Stimulated activated CD8-positive, alpha-beta memory T cell treated with anti-CD3 and anti-CD28 coated beads, Interleukin-7, amount 100 ng/mL, for 48 hours (primary cell): ENCODE results near the gene TACO1.

ENCODE experiments used
- DNase-seq, 2 donors: peaks; one replicate each; pipeline ENCODE4 v3.0.0-alpha.2; 2020; ENCODE audit warnings: low read depth in 1 of 2; ENCODE audit errors: extremely low read depth in 1 of 2

The TACO1 gene

GRCh38 chr17:63634816-63635215 lies 34.1 kb downstream of the TACO1 start:
- no peak for DNase-seq

GRCh38 chr17:63635290-63635689 lies 34.6 kb downstream of the TACO1 start:
- no peak for DNase-seq

- DNase-seq, result no peak
Measured at GRCh38 chr17:63635787-63636186, 35.1 kb downstream of the TACO1 start.

GRCh38 chr17:63639125-63639524 lies 38.4 kb downstream of the TACO1 start:
- DNase-seq, result no peak

- DNase-seq, result no peak
Measured at GRCh38 chr17:63640038-63640437, 39.3 kb downstream of the TACO1 start.

- DNase-seq, result no peak
Measured at GRCh38 chr17:63641692-63642448, 41.2 kb downstream of the TACO1 start.

GRCh38 chr17:63644846-63645245 lies 44.2 kb downstream of the TACO1 start:
- no peak for DNase-seq

- no peak for DNase-seq
Measured at GRCh38 chr17:63645775-63646487, 45.2 kb downstream of the TACO1 start.

- no peak for DNase-seq
Measured at GRCh38 chr17:63646488-63646806, 45.8 kb downstream of the TACO1 start.

GRCh38 chr17:63647065-63647725 lies 46.5 kb downstream of the TACO1 start:
- DNase-seq, result no peak

GRCh38 chr17:63647936-63648335 lies 47.2 kb downstream of the TACO1 start:
- DNase-seq, result no peak

GRCh38 chr17:63649813-63650212 lies 49.1 kb downstream of the TACO1 start:
- no peak for DNase-seq

- no peak for DNase-seq
Measured at GRCh38 chr17:63652106-63652505, 51.4 kb downstream of the TACO1 start.

GRCh38 chr17:63653050-63653449 lies 52.4 kb downstream of the TACO1 start:
- no peak for DNase-seq

GRCh38 chr17:63657786-63658185 lies 57.1 kb downstream of the TACO1 start:
- no peak for DNase-seq
